Measurements from ENCODE around the gene BMP5.

The BMP5 gene

DNA sequence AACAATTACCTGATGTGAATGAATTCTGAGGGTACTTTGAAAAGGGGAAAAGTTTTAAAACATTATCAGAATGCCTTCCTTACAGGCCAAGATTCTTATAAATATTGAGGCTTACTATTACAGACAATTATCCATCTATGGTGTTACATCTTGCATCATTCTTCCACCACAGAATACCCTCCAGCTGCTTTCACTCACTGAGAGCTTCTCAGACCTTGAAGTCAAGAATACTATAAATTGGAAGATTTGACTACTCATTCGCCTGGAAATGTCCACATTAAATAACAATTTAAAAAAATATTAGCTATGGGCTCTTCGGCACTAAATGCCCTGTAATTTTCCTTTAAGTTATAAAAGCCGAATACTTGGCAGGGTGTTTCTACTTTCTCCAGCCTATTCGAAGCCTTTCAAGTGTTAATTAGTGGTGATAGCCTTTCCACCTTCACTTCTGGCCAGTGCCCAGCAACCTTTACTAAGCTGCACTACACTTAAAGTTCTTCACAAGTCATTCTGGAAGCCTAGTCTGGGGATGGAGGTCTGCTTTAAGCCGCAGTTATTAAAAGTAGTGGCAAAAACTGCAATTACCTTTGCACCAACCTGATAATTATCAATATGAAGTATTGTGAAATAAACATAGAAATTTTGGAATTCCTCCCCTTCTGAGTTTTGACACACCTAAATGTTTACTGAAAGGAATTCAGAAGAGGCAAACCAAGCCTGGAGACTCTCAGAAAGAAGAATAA is 100.9 kb downstream of the BMP5 start:
- no peak for TF ChIP-seq TEAD4 (IDR thresholded peaks at IDR 0.05)
- no peak for TF ChIP-seq EP300 (IDR thresholded peaks at IDR 0.05; ENCODE audit: borderline replicate concordance)
- TF ChIP-seq NFIC (IDR thresholded peaks at IDR 0.05): no peak
- no peak for TF ChIP-seq RAD21 (IDR thresholded peaks at IDR 0.05; ENCODE audit: low read depth)
- TF ChIP-seq, protein P1, sequence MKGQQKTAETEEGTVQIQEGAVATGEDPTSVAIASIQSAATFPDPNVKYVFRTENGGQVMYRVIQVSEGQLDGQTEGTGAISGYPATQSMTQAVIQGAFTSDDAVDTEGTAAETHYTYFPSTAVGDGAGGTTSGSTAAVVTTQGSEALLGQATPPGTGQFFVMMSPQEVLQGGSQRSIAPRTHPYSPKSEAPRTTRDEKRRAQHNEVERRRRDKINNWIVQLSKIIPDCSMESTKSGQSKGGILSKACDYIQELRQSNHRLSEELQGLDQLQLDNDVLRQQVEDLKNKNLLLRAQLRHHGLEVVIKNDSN (IDR thresholded peaks at IDR 0.05): no peak
- TF ChIP-seq CEBPB (IDR thresholded peaks at IDR 0.05): no peak
- TF ChIP-seq, protein P2, sequence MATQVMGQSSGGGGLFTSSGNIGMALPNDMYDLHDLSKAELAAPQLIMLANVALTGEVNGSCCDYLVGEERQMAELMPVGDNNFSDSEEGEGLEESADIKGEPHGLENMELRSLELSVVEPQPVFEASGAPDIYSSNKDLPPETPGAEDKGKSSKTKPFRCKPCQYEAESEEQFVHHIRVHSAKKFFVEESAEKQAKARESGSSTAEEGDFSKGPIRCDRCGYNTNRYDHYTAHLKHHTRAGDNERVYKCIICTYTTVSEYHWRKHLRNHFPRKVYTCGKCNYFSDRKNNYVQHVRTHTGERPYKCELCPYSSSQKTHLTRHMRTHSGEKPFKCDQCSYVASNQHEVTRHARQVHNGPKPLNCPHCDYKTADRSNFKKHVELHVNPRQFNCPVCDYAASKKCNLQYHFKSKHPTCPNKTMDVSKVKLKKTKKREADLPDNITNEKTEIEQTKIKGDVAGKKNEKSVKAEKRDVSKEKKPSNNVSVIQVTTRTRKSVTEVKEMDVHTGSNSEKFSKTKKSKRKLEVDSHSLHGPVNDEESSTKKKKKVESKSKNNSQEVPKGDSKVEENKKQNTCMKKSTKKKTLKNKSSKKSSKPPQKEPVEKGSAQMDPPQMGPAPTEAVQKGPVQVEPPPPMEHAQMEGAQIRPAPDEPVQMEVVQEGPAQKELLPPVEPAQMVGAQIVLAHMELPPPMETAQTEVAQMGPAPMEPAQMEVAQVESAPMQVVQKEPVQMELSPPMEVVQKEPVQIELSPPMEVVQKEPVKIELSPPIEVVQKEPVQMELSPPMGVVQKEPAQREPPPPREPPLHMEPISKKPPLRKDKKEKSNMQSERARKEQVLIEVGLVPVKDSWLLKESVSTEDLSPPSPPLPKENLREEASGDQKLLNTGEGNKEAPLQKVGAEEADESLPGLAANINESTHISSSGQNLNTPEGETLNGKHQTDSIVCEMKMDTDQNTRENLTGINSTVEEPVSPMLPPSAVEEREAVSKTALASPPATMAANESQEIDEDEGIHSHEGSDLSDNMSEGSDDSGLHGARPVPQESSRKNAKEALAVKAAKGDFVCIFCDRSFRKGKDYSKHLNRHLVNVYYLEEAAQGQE (IDR thresholded peaks at IDR 0.05; ENCODE audit: low read depth): no peak
- no peak for TF ChIP-seq YY1 (IDR thresholded peaks at IDR 0.05; ENCODE audit: low read depth)
- no peak for TF ChIP-seq ZBTB7A (IDR thresholded peaks at IDR 0.05; ENCODE audit: low read depth)
- no peak for TF ChIP-seq FOXM1 (IDR thresholded peaks at IDR 0.05; ENCODE audit: borderline replicate concordance, low read depth)
- TF ChIP-seq CREB1 (IDR thresholded peaks at IDR 0.05; ENCODE audit: low read depth): no peak

GRCh38 chr6:55773620-55774216 is 101.7 kb downstream of the BMP5 start:
- TF ChIP-seq, protein P2 (IDR thresholded peaks at IDR 0.05; ENCODE audit: low read depth): no peak
- no peak for TF ChIP-seq FOXM1 (IDR thresholded peaks at IDR 0.05; ENCODE audit: borderline replicate concordance, low read depth)
- no peak for TF ChIP-seq TCF12 (IDR thresholded peaks at IDR 0.05; ENCODE audit: low read depth)
- TF ChIP-seq CEBPB (IDR thresholded peaks at IDR 0.05): no peak
- no peak for TF ChIP-seq RAD21 (IDR thresholded peaks at IDR 0.05; ENCODE audit: low read depth)
- no peak for TF ChIP-seq YY1 (IDR thresholded peaks at IDR 0.05; ENCODE audit: low read depth)

- no peak for TF ChIP-seq RAD21 (IDR thresholded peaks at IDR 0.05; ENCODE audit: low read depth)
- no peak for TF ChIP-seq TEAD4 (IDR thresholded peaks at IDR 0.05)
- TF ChIP-seq EP300 (IDR thresholded peaks at IDR 0.05; ENCODE audit: borderline replicate concordance): no peak
- no peak for TF ChIP-seq CREB1 (IDR thresholded peaks at IDR 0.05; ENCODE audit: low read depth)
- TF ChIP-seq TAF1 (IDR thresholded peaks at IDR 0.05; ENCODE audit: low read depth): no peak
- TF ChIP-seq, protein P1 (IDR thresholded peaks at IDR 0.05): no peak
- TF ChIP-seq FOXM1 (IDR thresholded peaks at IDR 0.05; ENCODE audit: borderline replicate concordance, low read depth): no peak
- TF ChIP-seq, protein P2 (IDR thresholded peaks at IDR 0.05; ENCODE audit: low read depth): no peak
- TF ChIP-seq TCF12 (IDR thresholded peaks at IDR 0.05; ENCODE audit: low read depth): no peak
- TF ChIP-seq EGR1 (IDR thresholded peaks at IDR 0.05): no peak
- TF ChIP-seq, protein P3, sequence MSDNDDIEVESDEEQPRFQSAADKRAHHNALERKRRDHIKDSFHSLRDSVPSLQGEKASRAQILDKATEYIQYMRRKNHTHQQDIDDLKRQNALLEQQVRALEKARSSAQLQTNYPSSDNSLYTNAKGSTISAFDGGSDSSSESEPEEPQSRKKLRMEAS (IDR thresholded peaks at IDR 0.05): no peak
- no peak for TF ChIP-seq ZBTB7A (IDR thresholded peaks at IDR 0.05; ENCODE audit: low read depth)
- no peak for TF ChIP-seq NFIC (IDR thresholded peaks at IDR 0.05)
- no peak for TF ChIP-seq YY1 (IDR thresholded peaks at IDR 0.05; ENCODE audit: low read depth)
- no peak for TF ChIP-seq CEBPB (IDR thresholded peaks at IDR 0.05)
Observed at GRCh38 chr6:55772730-55773129, 102.7 kb downstream of the BMP5 start.

GRCh38 chr6:55759536-55759935 is 115.9 kb downstream of the BMP5 start:
- TF ChIP-seq EP300 (IDR thresholded peaks at IDR 0.05; ENCODE audit: borderline replicate concordance) (no peak), EGR1 (IDR thresholded peaks at IDR 0.05) (no peak)
